ENCODE data around the gene NR2F1-AS1.

The NR2F1-AS1 gene

DNA sequence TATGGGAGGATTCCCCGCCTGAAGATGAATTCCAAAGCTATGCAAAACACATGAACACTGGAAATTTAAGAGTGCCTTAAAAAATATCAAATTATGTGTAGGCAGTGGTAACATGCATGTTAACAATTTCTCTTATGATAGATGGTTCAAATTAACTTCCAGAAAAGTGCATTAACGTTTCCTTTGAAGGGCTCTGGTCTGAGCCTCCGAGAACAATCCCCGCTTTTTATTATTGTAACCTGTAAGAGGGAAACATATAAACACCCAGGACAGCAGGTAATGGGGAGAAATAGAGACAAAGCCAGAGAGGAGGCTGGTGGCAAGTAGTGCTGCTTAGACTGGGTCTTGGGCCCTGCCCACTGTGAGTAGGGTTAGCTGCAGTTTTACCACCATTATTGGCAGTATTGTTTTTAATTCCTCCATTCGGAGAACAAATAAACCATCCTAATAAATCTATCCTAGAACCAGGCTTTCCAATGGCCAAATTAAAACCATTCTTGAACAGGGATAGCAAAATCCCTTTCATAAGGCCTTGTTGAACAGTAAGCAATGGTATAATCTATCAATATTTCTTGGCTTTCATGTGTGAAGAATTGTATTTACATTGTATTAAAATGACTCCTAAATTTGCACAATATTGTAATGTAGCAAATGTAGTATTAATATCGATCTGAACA lies 8.3 kb upstream of the NR2F1-AS1 start:
- peak; percentile 29 for DNase-seq (ENCODE audit: low read depth)

DNA sequence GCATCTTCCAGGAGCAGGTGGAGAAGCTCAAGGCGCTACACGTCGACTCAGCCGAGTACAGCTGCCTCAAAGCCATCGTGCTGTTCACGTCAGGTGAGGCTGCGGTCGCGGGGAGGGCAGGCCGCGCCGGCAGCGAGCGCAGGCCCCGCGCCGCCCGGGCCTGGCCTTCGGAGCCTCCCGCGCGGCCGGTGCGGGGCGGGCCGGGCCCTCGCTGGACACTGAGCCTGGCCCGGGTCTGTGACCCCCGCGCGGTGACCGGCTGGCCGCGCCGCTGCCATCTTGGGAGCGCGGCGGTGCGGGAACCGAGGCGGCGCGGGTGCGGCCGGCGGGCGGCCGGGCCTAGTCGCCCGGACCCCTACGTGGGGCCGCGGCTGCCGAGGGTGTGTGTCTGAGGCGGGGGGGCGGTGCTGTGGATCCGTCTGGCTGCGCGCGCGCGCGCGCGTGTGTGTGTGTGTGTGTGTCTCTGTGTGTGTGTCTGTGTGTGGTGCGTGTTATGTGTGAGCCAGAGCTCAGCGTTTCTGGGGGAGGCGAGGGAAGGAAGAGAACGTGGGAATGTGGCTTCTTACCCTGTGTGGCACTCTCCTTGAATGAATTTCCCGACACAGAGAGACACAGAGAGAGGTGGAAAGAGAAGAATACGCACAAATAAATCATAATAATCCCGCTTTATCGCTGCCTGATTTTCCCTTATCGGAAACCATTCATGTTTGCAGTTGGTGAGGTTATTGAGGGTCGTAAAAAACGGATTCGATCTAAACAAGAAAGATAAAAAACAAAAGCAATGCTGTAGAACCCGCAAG lies 7.5 kb upstream of the NR2F1-AS1 start:
- DNase-seq (ENCODE audit: low read depth), result peak; percentile 55

DNA sequence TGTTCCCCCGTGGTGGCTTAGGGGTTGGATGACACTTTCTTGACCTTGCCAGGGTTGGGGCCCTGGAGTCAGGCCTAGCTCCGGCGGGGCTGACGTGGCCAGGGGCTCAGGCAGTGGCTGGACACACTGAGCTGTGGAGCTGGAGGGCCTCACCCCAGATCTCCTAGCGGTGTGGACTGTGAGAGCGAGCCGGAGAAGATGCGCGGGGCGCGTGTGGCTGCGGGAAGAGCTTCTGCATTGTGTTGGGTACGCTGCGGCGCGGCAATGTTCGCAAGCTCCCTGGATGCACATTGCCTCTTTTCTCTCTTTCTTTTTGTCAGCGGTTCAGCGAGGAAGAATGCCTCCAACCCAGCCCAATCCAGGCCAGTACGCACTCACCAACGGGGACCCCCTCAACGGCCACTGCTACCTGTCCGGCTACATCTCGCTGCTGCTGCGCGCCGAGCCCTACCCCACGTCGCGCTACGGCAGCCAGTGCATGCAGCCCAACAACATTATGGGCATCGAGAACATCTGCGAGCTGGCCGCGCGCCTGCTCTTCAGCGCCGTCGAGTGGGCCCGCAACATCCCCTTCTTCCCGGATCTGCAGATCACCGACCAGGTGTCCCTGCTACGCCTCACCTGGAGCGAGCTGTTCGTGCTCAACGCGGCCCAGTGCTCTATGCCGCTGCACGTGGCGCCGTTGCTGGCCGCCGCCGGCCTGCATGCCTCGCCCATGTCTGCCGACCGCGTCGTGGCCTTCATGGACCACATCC lies 6.8 kb upstream of the NR2F1-AS1 start:
- peak; percentile 87 for DNase-seq (ENCODE audit: low read depth)

DNA sequence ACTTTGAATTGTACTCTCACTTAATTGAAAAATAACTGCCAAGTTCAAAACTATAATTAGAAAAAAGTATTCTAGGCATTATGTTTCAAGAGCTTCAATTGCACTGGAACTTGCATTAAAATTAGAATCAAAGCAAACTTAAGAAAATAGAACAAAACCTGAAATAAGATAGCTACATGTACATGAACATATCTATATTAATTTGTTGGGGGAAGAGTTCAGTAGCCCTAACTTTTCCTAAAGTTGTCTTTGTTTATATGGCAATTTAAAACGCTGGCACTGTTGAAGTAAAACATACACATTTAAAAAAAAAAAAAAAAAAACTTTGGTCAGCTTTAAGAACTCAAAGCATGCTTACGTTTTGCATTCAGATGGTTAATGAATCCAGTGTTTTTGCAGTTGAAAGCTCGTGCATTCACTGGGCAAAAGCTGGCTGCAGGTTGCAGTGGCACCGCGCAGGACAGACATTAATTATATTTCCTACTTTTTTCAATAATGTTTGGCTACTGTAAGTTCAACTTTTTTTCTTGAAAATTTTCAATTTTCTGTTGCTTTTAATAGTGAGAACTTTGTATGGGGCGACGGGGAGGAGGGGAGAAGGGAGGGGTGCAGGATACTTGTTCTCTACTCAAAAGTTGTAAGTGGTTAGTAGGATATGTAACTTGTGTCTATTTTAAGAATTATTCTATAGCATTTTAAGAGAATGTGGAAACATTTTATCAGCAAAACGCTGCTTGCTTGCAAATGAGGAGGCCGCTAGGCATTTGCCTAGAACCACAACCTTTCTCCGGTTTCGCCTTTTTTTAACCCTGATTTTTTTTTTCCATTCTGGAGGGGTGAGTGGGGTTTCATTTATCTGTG lies 5.9 kb upstream of the NR2F1-AS1 start:
- no peak for DNase-seq (ENCODE audit: low read depth)

DNA sequence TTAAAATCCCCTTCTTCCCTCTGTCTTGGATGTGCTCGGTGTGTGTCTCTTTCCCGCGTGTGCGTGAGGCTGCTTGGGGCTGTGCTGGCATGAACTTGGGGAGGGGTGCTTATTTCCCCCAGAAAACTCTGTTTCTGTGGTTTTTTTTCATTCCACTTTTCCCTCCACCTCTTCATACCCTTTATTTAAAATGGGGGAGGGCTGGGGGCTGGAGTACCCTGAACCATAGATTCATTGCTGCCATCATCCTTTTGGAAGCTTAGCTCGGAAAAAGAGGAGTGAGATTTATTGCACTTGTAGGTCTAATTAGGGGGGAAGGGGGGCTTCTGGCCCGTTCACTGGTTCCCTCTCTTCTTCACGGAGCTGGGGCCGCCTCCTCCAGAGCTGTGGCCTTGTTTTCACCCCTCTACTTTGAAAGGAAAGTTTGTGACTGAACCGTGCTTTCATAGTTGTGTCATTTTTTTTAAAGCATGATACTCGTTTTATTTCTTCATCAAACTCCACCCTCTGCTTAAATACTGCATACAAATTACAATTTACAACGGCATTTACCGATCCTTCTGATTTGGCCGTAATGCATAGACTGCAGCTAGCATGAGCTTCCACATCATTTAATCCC lies 4.9 kb upstream of the NR2F1-AS1 start:
- peak; percentile 45 for DNase-seq (ENCODE audit: low read depth)

DNA sequence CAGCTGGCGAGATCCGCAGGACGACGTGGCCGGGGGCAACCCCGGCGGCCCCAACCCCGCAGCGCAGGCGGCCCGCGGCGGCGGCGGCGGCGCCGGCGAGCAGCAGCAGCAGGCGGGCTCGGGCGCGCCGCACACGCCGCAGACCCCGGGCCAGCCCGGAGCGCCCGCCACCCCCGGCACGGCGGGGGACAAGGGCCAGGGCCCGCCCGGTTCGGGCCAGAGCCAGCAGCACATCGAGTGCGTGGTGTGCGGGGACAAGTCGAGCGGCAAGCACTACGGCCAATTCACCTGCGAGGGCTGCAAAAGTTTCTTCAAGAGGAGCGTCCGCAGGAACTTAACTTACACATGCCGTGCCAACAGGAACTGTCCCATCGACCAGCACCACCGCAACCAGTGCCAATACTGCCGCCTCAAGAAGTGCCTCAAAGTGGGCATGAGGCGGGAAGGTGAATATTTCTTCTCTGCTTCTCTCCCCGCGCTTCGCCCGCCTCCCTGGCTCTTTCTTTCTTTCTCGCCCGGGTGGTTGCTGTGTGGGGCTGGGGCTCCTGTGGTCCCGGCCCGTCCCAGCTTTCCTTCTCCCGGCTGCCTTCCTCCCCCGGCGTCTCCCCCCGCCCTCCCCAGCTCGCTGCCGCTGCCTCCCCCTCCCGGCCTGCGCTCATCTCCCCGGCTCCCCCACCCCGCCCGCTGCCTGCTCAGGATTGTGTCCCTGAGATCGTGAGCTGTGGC lies 4.2 kb upstream of the NR2F1-AS1 start:
- DNase-seq (ENCODE audit: low read depth), result peak; percentile 10

DNA sequence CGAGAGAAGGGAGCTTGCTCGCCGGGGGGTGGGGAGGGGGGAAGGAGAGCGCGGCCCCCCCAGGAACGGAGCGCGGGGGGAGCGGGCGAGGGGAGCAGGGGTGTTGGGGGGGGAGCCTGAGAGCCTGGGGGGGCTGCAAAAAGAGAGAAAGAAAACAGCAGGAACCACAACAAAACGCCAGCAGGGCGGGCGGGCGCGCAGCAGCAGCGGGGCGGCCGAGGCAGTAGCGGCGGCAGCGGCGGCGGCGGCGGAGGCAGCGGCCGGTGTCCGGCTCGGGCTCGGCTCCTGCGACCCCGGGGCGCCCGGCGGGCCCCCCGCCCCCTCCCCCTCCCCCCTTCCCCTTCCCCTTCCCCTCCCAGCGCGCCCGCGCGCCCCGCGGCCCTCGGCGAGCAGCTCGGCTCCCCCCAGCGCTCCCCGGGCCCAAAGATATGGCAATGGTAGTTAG lies 3.6 kb upstream of the NR2F1-AS1 start:
- DNase-seq (ENCODE audit: low read depth), result peak; percentile 9

DNA sequence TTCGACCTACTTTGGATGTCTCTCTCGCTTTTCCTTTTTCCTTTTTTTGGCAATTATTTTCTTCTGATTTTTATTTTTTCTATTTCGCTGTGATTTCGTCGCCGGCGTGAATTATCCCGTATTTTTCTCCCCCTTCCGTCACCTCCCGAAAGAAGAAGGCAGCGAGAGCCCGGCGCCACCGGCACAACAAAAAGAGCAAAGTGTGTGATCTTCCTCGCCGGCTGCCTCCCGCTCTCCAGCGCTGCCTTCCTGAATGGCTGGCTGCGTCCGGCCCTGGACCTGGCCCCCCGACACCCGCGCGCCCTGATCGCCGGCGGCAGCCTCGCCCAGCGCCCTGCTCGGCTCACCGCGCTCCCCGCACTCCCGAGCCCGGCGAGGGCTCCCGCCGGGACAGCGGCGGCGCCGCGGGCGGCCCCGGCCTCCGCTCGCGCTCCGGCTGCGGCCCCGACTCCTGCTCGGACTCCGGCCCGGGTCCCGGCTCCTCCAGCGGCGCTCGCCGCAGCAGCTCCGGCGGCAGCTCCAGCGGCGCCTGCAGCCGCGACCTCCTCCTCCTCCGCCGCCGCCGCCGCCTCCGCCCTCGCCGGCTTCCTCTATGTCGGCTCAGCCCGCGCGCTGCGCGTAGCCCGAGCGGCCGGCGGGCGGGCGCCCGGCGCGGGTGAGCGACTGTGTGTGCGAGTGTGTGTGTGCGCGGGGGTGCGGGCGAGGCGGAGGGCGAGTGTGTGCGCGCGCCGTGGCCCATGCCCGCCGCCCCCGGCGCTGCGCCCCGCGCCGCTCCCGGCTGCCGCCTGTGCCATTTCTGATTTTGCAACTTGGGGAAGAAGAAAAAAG lies 3.0 kb upstream of the NR2F1-AS1 start:
- DNase-seq (ENCODE audit: low read depth), result peak; percentile 57

DNA sequence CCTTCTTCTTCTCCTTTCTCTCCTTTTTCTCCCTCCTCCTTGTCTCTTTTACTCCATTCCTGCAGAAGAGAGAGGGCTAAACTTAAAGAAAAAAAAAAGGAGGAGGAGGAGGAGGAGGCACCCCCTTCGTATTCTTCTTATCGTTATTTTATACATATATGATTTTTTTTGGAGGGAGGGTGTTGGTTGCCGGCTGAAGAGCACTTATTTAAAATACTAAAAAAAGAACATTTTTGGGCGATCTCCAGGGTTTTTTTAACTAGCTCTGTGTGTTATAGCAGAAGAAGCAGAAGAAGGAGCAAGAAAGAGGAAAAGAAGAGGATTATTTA lies 2.4 kb upstream of the NR2F1-AS1 start:
- DNase-seq (ENCODE audit: low read depth), result peak; percentile 70

DNA sequence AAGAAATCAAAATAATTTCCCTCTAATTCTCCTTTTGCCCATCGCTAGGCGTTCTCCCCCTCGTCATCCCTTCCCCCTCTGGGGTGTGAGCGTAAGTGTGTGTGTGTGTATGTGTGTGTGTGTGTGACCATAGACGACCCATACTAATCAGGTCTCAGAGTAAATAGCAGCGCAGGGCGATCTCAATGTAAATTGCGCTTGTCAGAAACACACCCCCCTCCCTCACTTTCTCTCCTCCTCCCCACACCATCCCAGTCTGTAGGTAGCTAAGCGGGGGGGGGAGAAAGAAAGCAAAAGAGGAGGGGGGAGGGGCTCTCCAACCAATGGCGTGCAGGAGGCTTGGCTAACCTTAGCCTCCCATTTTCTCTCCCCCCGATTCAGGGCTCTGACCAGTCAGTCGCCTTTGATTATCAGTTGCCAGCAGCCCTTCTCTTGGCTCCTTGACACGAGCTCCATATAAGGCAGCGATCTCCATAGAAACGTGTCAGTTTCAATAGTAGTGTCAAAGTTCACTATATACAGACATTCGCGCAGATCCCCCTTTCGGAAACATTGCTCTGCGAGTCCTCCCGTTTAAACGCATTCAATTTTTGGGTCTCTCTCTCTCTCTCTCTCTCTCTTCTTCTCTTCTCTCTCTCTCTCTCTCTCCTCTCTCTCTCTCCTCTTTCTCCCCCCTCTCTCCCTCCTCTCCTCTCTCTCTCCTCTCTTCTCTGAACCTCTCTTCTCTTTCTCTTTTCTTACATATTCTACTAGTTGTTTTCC lies 1.8 kb upstream of the NR2F1-AS1 start, which contains the start of gene NR2F1:
Gene NR2F1, plus strand, starts transcription at position 546 of the 762 bp plus-strand sequence. CDS start 1,802 bp downstream, outside the sequence.
- peak; percentile 100 for DNase-seq (ENCODE audit: low read depth)

DNA sequence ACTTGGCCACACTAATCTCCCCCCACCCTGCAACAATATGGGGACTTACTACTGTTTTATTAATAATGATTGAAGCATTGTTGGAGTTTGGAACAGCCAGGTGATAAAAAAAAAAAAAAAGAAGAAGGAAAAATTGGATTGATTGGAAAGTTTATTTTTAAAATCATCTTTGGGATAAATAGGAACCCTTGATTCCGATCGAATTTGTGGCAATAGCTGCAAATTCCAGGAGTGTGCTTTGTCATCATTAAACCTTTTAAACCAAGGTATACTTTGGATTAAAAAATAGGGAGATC lies 1.1 kb upstream of the NR2F1-AS1 start:
- no peak for DNase-seq (ENCODE audit: low read depth)

DNA sequence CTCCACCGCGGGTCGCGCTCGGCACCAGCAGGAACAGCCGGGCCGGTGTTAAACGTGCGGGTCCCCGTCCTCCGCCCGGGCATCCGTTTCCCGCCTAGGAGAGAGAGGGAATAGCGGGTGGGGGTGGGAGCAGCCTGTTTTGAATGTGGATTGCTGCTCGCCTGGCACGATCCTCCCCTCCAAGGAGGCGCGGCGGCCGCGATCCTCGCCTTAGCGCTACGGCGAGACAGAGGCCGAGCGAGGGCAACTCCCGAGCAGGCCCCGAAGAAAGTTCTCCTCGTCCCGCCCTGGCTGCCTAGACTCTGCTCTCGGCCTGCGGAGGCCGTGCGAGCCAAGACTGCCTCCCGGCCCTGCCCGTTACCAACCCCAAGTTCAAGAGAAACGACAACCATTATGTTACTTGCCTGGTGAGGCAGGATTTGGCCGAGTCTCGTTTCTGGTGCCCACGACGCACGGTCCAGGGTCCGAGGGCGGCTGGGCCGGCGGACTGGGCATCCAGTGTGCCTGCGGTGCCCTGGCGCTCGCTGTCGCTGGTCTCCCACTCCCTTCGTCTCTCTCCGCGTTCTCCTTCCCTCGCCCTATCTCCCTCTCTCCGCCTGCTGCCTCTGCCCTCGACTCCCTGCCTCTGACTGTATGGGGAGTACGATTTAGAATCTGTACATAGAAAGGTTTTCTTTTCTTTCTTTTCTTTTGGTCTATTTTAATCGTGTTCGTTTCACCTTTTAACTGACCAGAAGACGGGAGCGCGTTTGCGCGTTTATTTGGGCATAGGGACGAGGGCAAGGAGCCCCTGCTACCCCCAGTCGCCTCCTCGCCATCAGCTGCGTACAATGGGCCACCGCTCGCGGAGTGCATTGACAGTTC lies 724 bp downstream of the NR2F1-AS1 start:
- peak; percentile 60 for DNase-seq (ENCODE audit: low read depth)

DNA sequence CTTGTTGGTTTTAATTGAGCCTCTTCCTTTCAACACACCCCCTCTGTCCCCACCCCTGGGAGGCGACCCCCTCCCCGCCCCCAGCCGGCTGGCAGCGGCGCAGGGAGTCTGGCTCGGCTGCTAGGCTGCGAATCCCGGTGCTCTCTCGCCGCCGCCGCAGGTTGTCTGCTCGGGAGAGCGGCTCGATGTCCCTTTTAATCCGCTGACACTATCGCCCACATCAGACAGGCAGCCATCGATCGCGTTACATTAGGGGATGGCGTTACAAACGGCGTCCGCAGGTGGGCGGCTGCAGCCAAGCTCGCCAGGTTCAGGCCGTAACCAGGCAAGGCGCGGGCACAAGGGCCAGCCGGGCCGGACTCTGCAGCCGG lies 1.3 kb downstream of the NR2F1-AS1 start:
- no peak for DNase-seq (ENCODE audit: low read depth)

DNA sequence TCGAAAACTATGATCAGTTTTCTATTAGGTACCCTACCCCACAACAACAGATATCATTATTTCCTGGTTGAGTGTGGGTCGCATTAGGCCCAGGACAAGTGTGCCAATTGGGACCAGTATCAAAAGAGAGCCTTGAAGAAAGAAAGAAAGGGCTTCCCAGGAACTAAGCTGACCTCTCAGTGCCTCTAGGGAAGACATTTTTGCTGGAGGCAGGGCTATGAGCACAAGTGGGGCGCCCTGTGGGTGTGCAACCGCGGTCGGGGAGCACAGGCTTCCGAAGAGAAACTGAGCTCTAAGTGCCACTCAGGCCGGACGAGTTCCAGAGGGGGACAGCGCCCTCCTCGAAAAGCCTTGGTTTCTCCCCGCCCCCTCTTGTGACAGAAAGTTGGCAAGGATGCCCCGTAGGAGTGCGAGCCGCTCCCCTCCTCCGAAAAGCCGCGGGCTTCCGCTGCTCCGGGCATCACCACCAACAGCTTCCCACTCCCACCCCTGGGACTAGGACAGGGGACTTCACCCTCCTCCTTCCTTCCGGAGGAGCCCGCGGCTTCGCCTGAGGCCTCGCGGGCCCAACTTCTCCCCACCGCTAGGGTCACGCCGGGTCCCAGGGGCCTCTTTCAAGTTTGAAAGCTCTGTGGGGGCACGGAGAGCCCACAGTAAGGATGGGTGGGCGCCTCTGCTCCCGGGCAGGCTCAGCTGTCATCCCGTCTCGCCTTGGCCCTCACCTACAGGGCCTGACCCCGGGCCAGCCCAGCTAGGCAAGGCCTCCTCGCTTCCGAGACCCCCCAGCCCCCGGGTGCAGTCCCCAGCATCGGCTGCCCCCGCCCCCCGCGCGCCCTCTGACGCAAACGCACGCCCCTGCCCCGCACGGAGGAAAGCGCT lies 2.0 kb downstream of the NR2F1-AS1 start:
- DNase-seq (ENCODE audit: low read depth), result peak; percentile 82

DNA sequence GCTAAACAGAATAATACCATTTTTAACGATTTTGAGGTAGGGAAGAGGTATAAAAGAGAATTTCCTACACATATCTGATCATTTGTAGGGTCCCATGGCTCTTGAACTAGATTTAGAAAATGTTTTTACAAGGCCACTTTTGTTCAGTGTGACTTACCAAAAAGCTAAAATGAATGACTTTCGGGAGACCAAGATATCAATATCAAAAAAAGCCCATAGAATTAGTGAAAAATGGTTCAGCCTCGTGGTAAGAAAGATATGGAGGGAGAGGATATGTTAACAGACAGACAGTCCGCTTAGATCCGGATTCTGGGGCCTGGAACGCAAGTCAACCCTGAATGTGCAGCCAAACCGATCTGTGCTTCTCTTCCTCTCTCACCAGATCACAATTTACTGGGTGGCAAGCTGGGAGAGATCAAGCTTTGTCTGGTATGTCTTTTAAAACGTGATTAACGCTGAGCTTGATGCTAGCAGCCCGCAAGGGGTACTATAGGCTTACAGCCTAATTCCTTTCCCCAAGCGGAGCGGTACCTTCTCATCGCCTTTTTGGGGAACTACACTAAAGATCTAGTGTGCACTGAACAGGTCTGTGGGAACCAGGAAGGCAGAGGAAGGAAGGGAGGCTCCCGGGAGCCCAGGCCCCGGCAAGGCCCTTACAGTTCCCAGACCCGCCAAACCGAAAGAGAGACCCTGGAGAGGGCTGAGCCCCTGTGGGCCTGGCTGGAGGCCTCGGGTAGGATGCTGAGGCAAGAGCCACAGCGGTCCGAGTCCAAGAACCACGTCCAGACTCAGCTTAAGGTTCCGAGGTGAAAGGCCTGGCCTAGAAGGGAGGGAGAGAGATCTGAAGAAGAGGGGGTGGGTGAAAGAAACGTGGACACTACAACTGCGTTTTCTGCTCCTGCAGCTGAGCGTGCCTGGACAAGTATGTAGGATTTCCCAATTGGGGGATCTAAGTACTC lies 2.9 kb downstream of the NR2F1-AS1 start:
- peak; percentile 87 for DNase-seq (ENCODE audit: low read depth)

All from iris pigment epithelial cell (primary cell).